Large intestine (tissue), 3 donors: ENCODE results near the gene PRDM16. TPM values are rescaled to one million over a fixed set of nuclear protein-coding genes. Genes with fewer than 3 reads are reported as not detected.

Experiments
- DNase-seq, 2 donors: peaks; one replicate each; pipeline versions ENCODE4 v3.0.0 to v3.0.0-alpha.2; 2013
- H3K27ac ChIP-seq: one replicate; pipeline ENCODE4 v1.5.1; 2013; ENCODE audit warnings: low read length
- H3K27me3 ChIP-seq: 2 replicates; pipeline ENCODE4 v1.6.1; 2013; ENCODE audit warnings: low read length; ENCODE audit not compliant: control insufficient read depth, insufficient read depth
- H3K36me3 ChIP-seq: 2 replicates; pipeline ENCODE4 v1.6.1; 2013; ENCODE audit warnings: low read length; ENCODE audit not compliant: control insufficient read depth, insufficient read depth
- H3K4me1 ChIP-seq: one replicate; pipeline ENCODE4 v1.6.1; 2013; ENCODE audit warnings: low read length; ENCODE audit not compliant: control insufficient read depth, insufficient read depth
- H3K4me3 ChIP-seq: one replicate; pipeline ENCODE4 v1.5.1; 2013; ENCODE audit warnings: low read length
- H3K9me3 ChIP-seq: one replicate; pipeline ENCODE4 v1.6.1; 2013; ENCODE audit warnings: mild to moderate bottlenecking, low read depth, low read length, moderate library complexity; ENCODE audit not compliant: control insufficient read depth
- WGBS: methylation state at CpG from one replicate; pipeline ENCODE4 v1.1.5; 2013; ENCODE audit warnings: low lambda C conversion rate; ENCODE audit not compliant: insufficient coverage; 5-methylcytosine and 5-hydroxymethylcytosine counted together
- polyA plus RNA-seq: library from polyadenylated mRNA; unstranded; fragments of 120-200 nt; gene quantifications from one replicate; pipeline ENCODE4 v1.2.1, GENCODE V29; 2013

PRDM16 gene
- polyA plus RNA-seq, 1 donor, result 20.6 TPM

GRCh38 chr1:3217979-3218679 is 149.1 kb downstream of the PRDM16 start:
- H3K27me3 ChIP-seq, result no peaks in the 10 kb centered on the region
- H3K27ac ChIP-seq, result no peak overlapping the region
- no peak overlapping the region for H3K4me3 ChIP-seq
- H3K36me3 ChIP-seq, result no peaks in the 10 kb centered on the region
- peaks cover 2% of the 10 kb centered on the region for H3K9me3 ChIP-seq
- DNase-seq, result no peak
- peaks cover 51% of the 10 kb centered on the region for H3K4me1 ChIP-seq
- WGBS, result no CpG with 5 or more reads among the region's 23 CpGs

GRCh38 chr1:3219005-3219790 is 150.2 kb downstream of the PRDM16 start:
- no CpG with 5 or more reads among the region's 37 CpGs for WGBS
- Histone ChIP-seq H3K9me3 (peaks cover 2% of the 10 kb centered on the region), H3K27me3 (no peaks in the 10 kb centered on the region), H3K4me3 (peak overlapping the region; percentile 12), H3K4me1 (peaks cover 49% of the 10 kb centered on the region), H3K27ac (peak overlapping the region; percentile 88), H3K36me3 (no peaks in the 10 kb centered on the region)
- DNase-seq, result peak; percentile 58 to 88

- Histone ChIP-seq H3K9me3 (peaks cover 2% of the 10 kb centered on the region), H3K27me3 (no peaks in the 10 kb centered on the region), H3K27ac (peak overlapping the region; percentile 88), H3K4me3 (peak overlapping the region; percentile 12), H3K4me1 (peaks cover 49% of the 10 kb centered on the region), H3K36me3 (no peaks in the 10 kb centered on the region)
- no CpG with 5 or more reads among the region's 32 CpGs for WGBS
- no peak for DNase-seq
Measured at GRCh38 chr1:3219791-3220467, 150.9 kb downstream of the PRDM16 start.

GRCh38 chr1:3221112-3222041 is 152.4 kb downstream of the PRDM16 start:
- Histone ChIP-seq H3K36me3 (no peaks in the 10 kb centered on the region), H3K4me1 (peaks cover 49% of the 10 kb centered on the region), H3K27ac (peak overlapping the region; percentile 88), H3K4me3 (no peak overlapping the region), H3K9me3 (no peaks in the 10 kb centered on the region), H3K27me3 (no peaks in the 10 kb centered on the region)
- WGBS, result no CpG with 5 or more reads among the region's 24 CpGs
- DNase-seq, result no peak

GRCh38 chr1:3222042-3222692 is 153.2 kb downstream of the PRDM16 start:
- H3K36me3 ChIP-seq, result no peaks in the 10 kb centered on the region
- H3K27me3 ChIP-seq, result peaks cover under 1% of the 10 kb centered on the region
- DNase-seq, result peak; percentile 89 to 96
- peak overlapping the region; percentile 89 for H3K27ac ChIP-seq
- no peaks in the 10 kb centered on the region for H3K9me3 ChIP-seq
- no peak overlapping the region for H3K4me3 ChIP-seq
- no CpG with 5 or more reads among the region's 16 CpGs for WGBS
- peaks cover 49% of the 10 kb centered on the region for H3K4me1 ChIP-seq

GRCh38 chr1:3225661-3226060 is 156.7 kb downstream of the PRDM16 start:
- H3K4me1 ChIP-seq, result peaks cover 28% of the 10 kb centered on the region
- H3K4me3 ChIP-seq, result no peak overlapping the region
- DNase-seq, result no peak
- no peak overlapping the region for H3K27ac ChIP-seq
- WGBS, result no CpG with 5 or more reads among the region's 12 CpGs
- H3K36me3 ChIP-seq, result no peaks in the 10 kb centered on the region
- H3K27me3 ChIP-seq, result peaks cover 3% of the 10 kb centered on the region
- no peaks in the 10 kb centered on the region for H3K9me3 ChIP-seq

- no peak for DNase-seq
- H3K4me1 ChIP-seq, result peaks cover 22% of the 10 kb centered on the region
- no peak overlapping the region for H3K4me3 ChIP-seq
- peaks cover 3% of the 10 kb centered on the region for H3K27me3 ChIP-seq
- H3K9me3 ChIP-seq, result no peaks in the 10 kb centered on the region
- H3K36me3 ChIP-seq, result no peaks in the 10 kb centered on the region
- 60% methylated on average over 1 of the region's 15 CpGs for WGBS
- H3K27ac ChIP-seq, result no peak overlapping the region
Measured at GRCh38 chr1:3226191-3226590, 157.2 kb downstream of the PRDM16 start.

- Histone ChIP-seq H3K27ac (no peak overlapping the region), H3K4me3 (no peak overlapping the region), H3K9me3 (no peaks in the 10 kb centered on the region), H3K4me1 (peaks cover 16% of the 10 kb centered on the region), H3K27me3 (peaks cover 3% of the 10 kb centered on the region), H3K36me3 (no peaks in the 10 kb centered on the region)
- no peak for DNase-seq
- WGBS, result 100% methylated on average over 2 of the region's 27 CpGs
Measured at GRCh38 chr1:3226701-3227350, 157.8 kb downstream of the PRDM16 start.

GRCh38 chr1:3227351-3227704 is 158.3 kb downstream of the PRDM16 start:
- no peaks in the 10 kb centered on the region for H3K36me3 ChIP-seq
- no peaks in the 10 kb centered on the region for H3K9me3 ChIP-seq
- H3K27ac ChIP-seq, result no peak overlapping the region
- peaks cover 14% of the 10 kb centered on the region for H3K4me1 ChIP-seq
- no peak overlapping the region for H3K4me3 ChIP-seq
- WGBS, result 83% methylated on average over 1 of the region's 17 CpGs
- peaks cover 4% of the 10 kb centered on the region for H3K27me3 ChIP-seq
- DNase-seq, result no peak
